Fibroblast of skin of scalp (primary cell): ENCODE data around the gene MTCH2. TPM values are rescaled to one million over a fixed set of nuclear protein-coding genes. Genes with fewer than 3 reads are reported as not detected.
A peak's percentile ranks its signal among the peaks of the same experiment; 100 is the strongest.
"Not testable (repeated sequence)": the region's sequence is repeated elsewhere in the genome, so short reads cannot be mapped to it uniquely, and the experiment has no call there.

ENCODE experiments used
- DNase-seq: peaks from one replicate; pipeline ENCODE4 v3.0.0-alpha.2; 2013
- polyA plus RNA-seq, 2 experiments: library from polyadenylated mRNA; unstranded; fragments of 120-200 nt; gene quantifications; one replicate each; pipeline ENCODE4 v1.2.1, GENCODE V29; 2013; ENCODE audit not compliant: insufficient read length in 2 of 2

Gene MTCH2
- 137 TPM for polyA plus RNA-seq (2013, experiment 1 of 2; ENCODE audit: insufficient read length)
- polyA plus RNA-seq (2013, experiment 2 of 2; ENCODE audit: insufficient read length): 139 TPM

- peak; percentile 98 for DNase-seq
Measured at GRCh38 chr11:47642099-47642855, at the start of gene MTCH2. Gene MTCH2, minus strand, starts transcription at chr11:47642559. Its CDS starts 94 bp downstream, at chr11:47642465.

- no peak for DNase-seq
Measured at GRCh38 chr11:47691979-47692378, 49.6 kb upstream of the MTCH2 start.

GRCh38 chr11:47689480-47689879 is 47.1 kb upstream of the MTCH2 start:
- DNase-seq: no peak

GRCh38 chr11:47688991-47689390 is 46.6 kb upstream of the MTCH2 start:
- no peak for DNase-seq

- no peak for DNase-seq
Measured at GRCh38 chr11:47688111-47688510, 45.8 kb upstream of the MTCH2 start.

GRCh38 chr11:47686704-47687103 is 44.3 kb upstream of the MTCH2 start:
- not testable (repeated sequence) for DNase-seq

GRCh38 chr11:47686151-47686550 is 43.8 kb upstream of the MTCH2 start:
- no peak for DNase-seq

- DNase-seq: no peak
Measured at GRCh38 chr11:47675851-47676250, 33.5 kb upstream of the MTCH2 start.

- no peak for DNase-seq
Measured at GRCh38 chr11:47672283-47672730, 29.9 kb upstream of the MTCH2 start.

- no peak for DNase-seq
Measured at GRCh38 chr11:47669856-47670255, 27.5 kb upstream of the MTCH2 start.

GRCh38 chr11:47668665-47669064 is 26.3 kb upstream of the MTCH2 start:
- no peak for DNase-seq

GRCh38 chr11:47667555-47667954 is 25.2 kb upstream of the MTCH2 start:
- DNase-seq: no peak

- DNase-seq: no peak
Measured at GRCh38 chr11:47667135-47667534, 24.8 kb upstream of the MTCH2 start.

- DNase-seq: not testable (repeated sequence)
Measured at GRCh38 chr11:47664936-47665335, 22.6 kb upstream of the MTCH2 start.

- DNase-seq: no peak
Measured at GRCh38 chr11:47661245-47661644, 18.9 kb upstream of the MTCH2 start.

- DNase-seq: no peak
Measured at GRCh38 chr11:47659276-47659675, 16.9 kb upstream of the MTCH2 start.

- no peak for DNase-seq
Measured at GRCh38 chr11:47656260-47656885, 14.0 kb upstream of the MTCH2 start.

- DNase-seq: no peak
Measured at GRCh38 chr11:47651818-47652469, 9.6 kb upstream of the MTCH2 start.

GRCh38 chr11:47649276-47649675 is 6.9 kb upstream of the MTCH2 start:
- DNase-seq: no peak

GRCh38 chr11:47646019-47646418 is 3.7 kb upstream of the MTCH2 start:
- DNase-seq: no peak

- no peak for DNase-seq
Measured at GRCh38 chr11:47645500-47645899, 3.1 kb upstream of the MTCH2 start.

- DNase-seq: no peak
Measured at GRCh38 chr11:47641600-47642098, 710 bp downstream of the MTCH2 start.

GRCh38 chr11:47640506-47640905 is 1.9 kb downstream of the MTCH2 start:
- DNase-seq: not testable (repeated sequence)
